Transverse colon (tissue), 4 donors: Measurements from ENCODE around the gene HOXB7. TPM values are rescaled to one million over a fixed set of nuclear protein-coding genes. Genes with fewer than 3 reads are reported as not detected.

Experiments used
- DNase-seq: peaks from one replicate; pipeline ENCODE4 v3.0.0-alpha.2; 2019
- H3K27ac ChIP-seq, 4 donors: fragments of 200-600 bp; sonication (generic); 2 replicates each; pipeline ENCODE4 v1.5.1; 2016 to 2018; ENCODE audit warnings: inconsistent platforms in 4 of 4
- H3K27me3 ChIP-seq: fragments of 200-600 bp; sonication (generic); 2 replicates; pipeline ENCODE4 v1.5.1; 2017; ENCODE audit warnings: inconsistent platforms
- H3K36me3 ChIP-seq, 4 donors: fragments of 200-600 bp; sonication (generic); 2 replicates each; pipeline ENCODE4 v1.5.1; 2017 to 2019; ENCODE audit warnings: inconsistent platforms in 4 of 4
- H3K4me1 ChIP-seq, 4 donors: fragments of 200-600 bp; sonication (generic); 2 replicates each; pipeline ENCODE4 v1.5.1; 2017 to 2020; ENCODE audit warnings: inconsistent platforms in 4 of 4
- H3K4me3 ChIP-seq, 4 donors: fragments of 200-600 bp; sonication (generic); 1 replicate in 1 of 4; 2 replicates in 3 of 4; pipeline versions ENCODE4 v1.5.1 to v1.6.1; 2017 to 2019; ENCODE audit warnings: inconsistent platforms in 4 of 4
- H3K9me3 ChIP-seq, 2 donors: fragments of 200-600 bp; sonication (generic); 2 replicates each; pipeline ENCODE4 v1.5.1; 2017 to 2019; ENCODE audit warnings: inconsistent platforms in 2 of 2
- CTCF ChIP-seq, 5 experiments: fragments of 200-600 bp in 3 of 5; fragments of 450-650 bp in 2 of 5; sonication (generic) in 3 of 5; IDR thresholded peaks; 1 replicate in 2 of 5; 2 replicates in 3 of 5; pipeline ENCODE4 v1.5.1; 2016 to 2017; ENCODE audit warnings: antibody characterized with exemption in 5 of 5, inconsistent platforms in 3 of 5, mild to moderate bottlenecking in 2 of 5, moderate library complexity in 1 of 5
- EP300 ChIP-seq: sonication (generic); formaldehyde crosslinking; IDR thresholded peaks from one replicate; pipeline ENCODE4 v1.6.1; 2017; ENCODE audit warnings: antibody characterized with exemption, low read depth
- POLR2A ChIP-seq: fragments of 450-650 bp; IDR thresholded peaks from one replicate; pipeline ENCODE4 v1.6.1; 2016; ENCODE audit warnings: antibody characterized with exemption, mild to moderate bottlenecking, moderate library complexity
- POLR2AphosphoS5 ChIP-seq, 3 donors: sonication (generic); formaldehyde crosslinking; IDR thresholded peaks; one replicate each; pipeline ENCODE4 v1.6.1; 2016; ENCODE audit warnings: antibody characterized with exemption in 3 of 3
- WGBS, 2 donors: methylation state at CpG; one replicate each; pipeline ENCODE4 v1.1.5; 2018; ENCODE audit warnings: low coverage in 1 of 2; 5-methylcytosine and 5-hydroxymethylcytosine counted together
- in situ Hi-C, 4 donors: fragments of 200-750 bp; cut with MboI; loops; one replicate each; pipeline versions ENCODE4 v1.15.0 to v1.15.1; 2017; ENCODE audit warnings: low sequenced_read_pairs in 3 of 4, low pct_ligation_motif_present in 1 of 4, low pct_unique_long_range_greater_than_20kb in 1 of 4
- intact Hi-C: fragments of 100-400 bp; cut with DNase I; formaldehyde crosslinking; loops from one replicate; pipeline ENCODE4 v1.15.1; 2023; ENCODE audit warnings: low total_unique reads
- total RNA-seq, 4 donors: library from RNA; depleted of rRNA; stranded (reverse); fragments of >200 nt; gene quantifications; one replicate each; pipeline ENCODE4 v1.1.0, GENCODE V29; 2016

HOXB7 gene
- total RNA-seq, 4 donors from 2014 or later: 11.2 to 20.9 (median 16.7) TPM; not detected in 1

- Histone ChIP-seq H3K4me3 (no peak overlapping the region), H3K4me1 (peaks cover 0 to 84% (median 63%) of the 10 kb centered on the region in 4 donors), H3K9me3 (no peaks in the 10 kb centered on the region), H3K27ac (peak overlapping the region in 1 of 4 donors; percentile 11), H3K36me3 (no peaks in the 10 kb centered on the region), H3K27me3 (peaks cover 100% of the 10 kb centered on the region)
- DNase-seq: no peak
- TF ChIP-seq EP300 (no peak), POLR2AphosphoS5 (IDR thresholded peaks at IDR 0.05) (no peak), CTCF (IDR thresholded peaks at IDR 0.05) (no peak), POLR2A (no peak)
- in situ Hi-C loops: no loop called here
- intact Hi-C loops: loop anchor here (5.0 kb wide), 1 partner anchor 280 kb away; no protein-coding TSS in a partner anchor
- WGBS, 2 donors: 33% methylated on average over 10 to 15 of the region's 15 CpGs
Measured at GRCh38 chr17:48616717-48617470, 6.1 kb upstream of the HOXB7 start.

- Histone ChIP-seq H3K4me1 (peaks cover 0 to 85% (median 63%) of the 10 kb centered on the region in 4 donors), H3K9me3 (no peaks in the 10 kb centered on the region), H3K27me3 (peaks cover 100% of the 10 kb centered on the region), H3K36me3 (no peaks in the 10 kb centered on the region), H3K4me3 (no peak overlapping the region), H3K27ac (peak overlapping the region in 2 of 4 donors; percentile 26 to 91)
- intact Hi-C loops: loop anchor here (5.0 kb wide), 1 partner anchor 279 kb away; no protein-coding TSS in a partner anchor
- no peak for DNase-seq
- in situ Hi-C loops: no loop called here
- 6 to 31% methylated on average over 3 to 16 of the region's 17 CpGs for WGBS, 2 donors
- TF ChIP-seq POLR2AphosphoS5 (IDR thresholded peaks at IDR 0.05) (no peak), POLR2A (no peak), EP300 (no peak), CTCF (IDR thresholded peaks at IDR 0.05) (no peak)
Measured at GRCh38 chr17:48615963-48616716, 5.3 kb upstream of the HOXB7 start.

GRCh38 chr17:48615047-48615962, 4.5 kb upstream of the HOXB7 start, which contains the start of gene HOXB8:
TSS of gene HOXB8 (minus strand) at chr17:48615292. CDS start at chr17:48614704, 588 bp downstream.
- H3K4me1 ChIP-seq: peaks cover 0 to 77% (median 59%) of the 10 kb centered on the region in 4 donors
- H3K9me3 ChIP-seq: no peaks in the 10 kb centered on the region
- TF ChIP-seq POLR2AphosphoS5 (IDR thresholded peaks at IDR 0.05) (peak in 1 of 3 donors; percentile 10), CTCF (IDR thresholded peaks at IDR 0.05) (no peak)
- in situ Hi-C loops (no loop called here), intact Hi-C loops (loop anchor here (5.0 kb wide), 1 partner anchor 278 kb away; no protein-coding TSS in a partner anchor)
- peak within 1 kb of the TSS; percentile 90 to 94 (median 92) for H3K27ac ChIP-seq
- peaks cover 93% of the 10 kb centered on the region for H3K27me3 ChIP-seq
- 15 to 23% methylated on average over 30 to 41 of the region's 41 CpGs for WGBS, 2 donors
- no peaks in the 10 kb centered on the region for H3K36me3 ChIP-seq
- peak within 1 kb of the TSS in 3 of 4 donors; percentile 62 to 75 (median 70) for H3K4me3 ChIP-seq
- DNase-seq: no peak
